Lung (tissue), 12 donors: ENCODE data around the gene PRX. TPM values are rescaled to one million over a fixed set of nuclear protein-coding genes. Genes with fewer than 3 reads are reported as not detected.

Source experiments
- ATAC-seq: fragments of 200-7000 bp; cut with Tn5 transposase; one replicate; pipeline ENCODE4 v1.9.1; 2020; ENCODE audit warnings: moderate number of reproducible peaks; ENCODE audit not compliant: insufficient read depth, low FRiP score
- DNase-seq, 3 donors: peaks; one replicate each; pipeline ENCODE4 v3.0.0-alpha.2; 2013 to 2017
- H3K27ac ChIP-seq, 2 donors: one replicate each; pipeline ENCODE4 v1.5.1; 2013; ENCODE audit warnings: mild to moderate bottlenecking in 2 of 2, moderate library complexity in 2 of 2, control low read depth in 1 of 2, inconsistent platforms in 1 of 2, low read depth in 1 of 2, low read length in 1 of 2
- H3K27me3 ChIP-seq, 3 donors: one replicate each; pipeline ENCODE4 v1.5.1; 2013; ENCODE audit warnings: low read length in 2 of 3; ENCODE audit not compliant: control insufficient read depth in 3 of 3, insufficient read depth in 3 of 3
- H3K36me3 ChIP-seq, 4 donors: one replicate each; pipeline ENCODE4 v1.5.1; 2013; ENCODE audit warnings: low read length in 4 of 4, mild to moderate bottlenecking in 1 of 4, moderate library complexity in 1 of 4; ENCODE audit not compliant: control insufficient read depth in 4 of 4, insufficient read depth in 4 of 4
- H3K4me1 ChIP-seq, 5 donors: one replicate each; pipeline ENCODE4 v1.5.1; 2013; ENCODE audit warnings: low read length in 5 of 5, mild to moderate bottlenecking in 2 of 5, moderate library complexity in 1 of 5; ENCODE audit not compliant: control insufficient read depth in 5 of 5, insufficient read depth in 5 of 5
- H3K4me3 ChIP-seq: one replicate; pipeline ENCODE4 v1.5.1; 2013; ENCODE audit warnings: mild to moderate bottlenecking, control low read depth, moderate library complexity
- H3K9ac ChIP-seq, 2 donors: one replicate each; pipeline ENCODE4 v1.5.1; 2013; ENCODE audit warnings: low read length in 2 of 2, control low read depth in 1 of 2; ENCODE audit not compliant: insufficient read depth in 1 of 2
- H3K9me3 ChIP-seq, 4 donors: one replicate each; pipeline ENCODE4 v1.5.1; 2013; ENCODE audit warnings: low read length in 3 of 4, mild to moderate bottlenecking in 1 of 4, moderate library complexity in 1 of 4; ENCODE audit not compliant: control insufficient read depth in 4 of 4, insufficient read depth in 3 of 4
- WGBS, 2 donors: extraction: QIAGEN DNeasy Blood & Tissue Kit; methylation state at CpG; one replicate each; pipeline ENCODE4 v1.1.7; 2013; 5-methylcytosine and 5-hydroxymethylcytosine counted together
- polyA plus RNA-seq, 2 donors: library from polyadenylated mRNA; stranded (reverse); fragments of 200-250 nt; gene quantifications; one replicate each; pipeline ENCODE4 v1.2.1, GENCODE V29; 2013
- total RNA-seq, 2 donors: library from RNA; depleted of rRNA in 1 of 2; stranded (reverse); fragments of >200 nt in 1 of 2; gene quantifications; one replicate each; pipeline ENCODE4 v1.2.1, GENCODE V29; 2014 to 2021
- TF ChIP-seq, protein P1 (sequence below): IDR thresholded peaks from 2 replicates; pipeline ENCODE4 v1.5.1; 2012; ENCODE audit warnings: mild to moderate bottlenecking; ENCODE audit errors: control extremely low read depth, extremely low read depth
- donor health status: control.
- donor health status: control.
- donor health status: Bipolar disorder and iron deficiency.
- donor health status: healthy.
- donor health status: DM: yes; HTN: yes; CAD: no.

PRX gene
- total and polyA plus RNA-seq, 4 donors: 16.9 to 43.8 (median 27.9) TPM

DNA sequence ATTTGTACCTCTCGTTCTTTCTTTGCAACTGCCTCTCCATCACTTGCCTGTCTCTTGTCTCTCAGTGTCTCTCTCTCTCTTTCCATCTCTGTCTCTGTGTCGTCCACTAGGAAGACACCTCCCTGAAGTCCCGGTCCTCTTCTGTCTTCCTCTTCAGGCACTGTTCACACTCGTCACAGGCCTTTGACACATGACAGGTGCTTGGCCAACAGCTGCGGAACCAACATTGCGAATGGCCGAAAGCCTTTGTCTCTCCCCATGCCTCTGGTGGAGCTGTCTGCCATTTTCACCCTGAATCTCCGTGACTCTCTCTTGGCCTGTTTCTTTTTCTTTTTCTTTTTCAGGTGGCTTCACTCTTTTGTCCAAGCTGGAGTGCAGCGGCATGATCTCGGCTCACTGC is 26.0 kb downstream of the PRX start:
- no peaks in the 10 kb centered on the region for H3K36me3 ChIP-seq
- TF ChIP-seq, protein P1, sequence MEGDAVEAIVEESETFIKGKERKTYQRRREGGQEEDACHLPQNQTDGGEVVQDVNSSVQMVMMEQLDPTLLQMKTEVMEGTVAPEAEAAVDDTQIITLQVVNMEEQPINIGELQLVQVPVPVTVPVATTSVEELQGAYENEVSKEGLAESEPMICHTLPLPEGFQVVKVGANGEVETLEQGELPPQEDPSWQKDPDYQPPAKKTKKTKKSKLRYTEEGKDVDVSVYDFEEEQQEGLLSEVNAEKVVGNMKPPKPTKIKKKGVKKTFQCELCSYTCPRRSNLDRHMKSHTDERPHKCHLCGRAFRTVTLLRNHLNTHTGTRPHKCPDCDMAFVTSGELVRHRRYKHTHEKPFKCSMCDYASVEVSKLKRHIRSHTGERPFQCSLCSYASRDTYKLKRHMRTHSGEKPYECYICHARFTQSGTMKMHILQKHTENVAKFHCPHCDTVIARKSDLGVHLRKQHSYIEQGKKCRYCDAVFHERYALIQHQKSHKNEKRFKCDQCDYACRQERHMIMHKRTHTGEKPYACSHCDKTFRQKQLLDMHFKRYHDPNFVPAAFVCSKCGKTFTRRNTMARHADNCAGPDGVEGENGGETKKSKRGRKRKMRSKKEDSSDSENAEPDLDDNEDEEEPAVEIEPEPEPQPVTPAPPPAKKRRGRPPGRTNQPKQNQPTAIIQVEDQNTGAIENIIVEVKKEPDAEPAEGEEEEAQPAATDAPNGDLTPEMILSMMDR: no peak
- 95% methylated on average over 10 of the region's 10 CpGs for whole genome bisulfite sequencing, 2 donors
- no peak overlapping the region for H3K9ac ChIP-seq
- DNase-seq (no peak), ATAC-seq (no peak)
- no peaks in the 10 kb centered on the region for H3K27me3 ChIP-seq
- no peak overlapping the region for H3K27ac ChIP-seq
- H3K9me3 ChIP-seq: no peaks in the 10 kb centered on the region
- H3K4me3 ChIP-seq: no peak overlapping the region
- peaks cover 0 to 2% (median 0%) of the 10 kb centered on the region in 5 donors for H3K4me1 ChIP-seq

DNA sequence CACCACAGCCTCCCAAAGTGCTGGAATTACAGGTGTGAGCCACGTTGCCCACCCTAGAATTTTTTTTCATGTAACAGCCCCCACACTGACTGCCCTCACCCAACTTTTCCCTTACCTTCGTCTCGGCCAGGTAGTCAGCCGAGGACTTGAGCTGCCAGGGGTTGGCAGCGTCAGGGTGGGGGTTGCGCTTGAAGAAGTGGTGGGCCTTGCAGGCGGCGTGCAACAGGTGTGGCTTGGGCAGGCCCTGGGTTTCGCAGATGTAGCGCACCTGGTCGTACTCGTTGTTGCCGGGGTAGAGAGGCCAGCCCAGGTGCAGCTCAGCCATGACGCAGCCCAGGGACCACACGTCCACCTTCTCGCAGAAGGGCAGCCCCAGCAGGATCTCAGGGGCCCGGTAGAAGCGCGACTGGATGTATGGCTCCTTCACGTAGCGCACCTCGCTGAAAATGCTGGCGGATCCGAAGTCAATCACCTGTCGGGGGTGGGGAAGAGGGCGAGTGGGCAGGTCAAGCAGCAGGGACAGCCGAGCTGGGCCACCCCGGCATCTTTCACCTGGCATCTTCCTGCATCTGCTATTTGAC is 29.4 kb downstream of the PRX start:
- H3K9me3 ChIP-seq: no peaks in the 10 kb centered on the region
- no peaks in the 10 kb centered on the region for H3K4me1 ChIP-seq
- no peaks in the 10 kb centered on the region for H3K27me3 ChIP-seq
- no peak for DNase-seq
- 86 to 91% methylated on average over 28 of the region's 28 CpGs for WGBS, 2 donors
- peaks cover 0 to 19% (median 1%) of the 10 kb centered on the region in 4 donors for H3K36me3 ChIP-seq
- no peak overlapping the region for H3K4me3 ChIP-seq
- no peak overlapping the region for H3K27ac ChIP-seq
- TF ChIP-seq, protein P1: no peak
- no peak overlapping the region for H3K9ac ChIP-seq
- ATAC-seq: no peak

DNA sequence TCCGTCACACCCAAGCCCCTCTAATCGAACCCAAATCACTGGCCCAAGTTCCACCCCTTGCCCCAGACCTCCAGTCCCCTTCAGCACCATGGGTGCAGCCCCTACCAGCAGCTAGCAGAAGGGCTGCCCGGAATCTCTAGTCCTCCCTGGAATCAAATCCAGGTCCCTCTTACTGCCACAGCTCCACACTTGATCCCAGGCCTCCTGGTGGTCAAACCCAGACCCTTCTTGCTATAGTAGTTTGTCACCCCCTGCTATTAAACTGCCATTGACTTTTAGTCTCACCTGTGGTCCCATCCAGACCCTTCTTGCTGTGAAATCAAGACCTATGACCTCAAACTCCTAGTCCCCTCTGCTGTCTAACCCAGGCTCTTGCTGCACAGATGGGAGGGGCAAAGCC is 31.9 kb downstream of the PRX start:
- ATAC-seq: no peak
- Histone ChIP-seq H3K27me3 (no peaks in the 10 kb centered on the region), H3K36me3 (peaks cover 0 to 40% (median 8%) of the 10 kb centered on the region in 4 donors), H3K27ac (no peak overlapping the region), H3K4me1 (no peaks in the 10 kb centered on the region), H3K4me3 (no peak overlapping the region), H3K9me3 (no peaks in the 10 kb centered on the region), H3K9ac (no peak overlapping the region)
- no peak for DNase-seq
- WGBS, 2 donors: 62 to 81% methylated on average over 3 of the region's 3 CpGs
- TF ChIP-seq, protein P1: no peak
